Activated T-helper 1 cell treated with anti-CD3 and anti-CD28 coated beads, Interleukin-12 subunit alpha, Interleukin-12 subunit beta, Interleukin-2, Interleukin-4 antibody, amounts not matched to agents 30 ng/mL and 10 ng/mL and 1 ng/mL, durations not matched to agents 14 hours and 24 hours and 36 hours (primary cell): Measurements from ENCODE around the gene RHPN2. TPM values are rescaled to one million over a fixed set of nuclear protein-coding genes. Genes with fewer than 3 reads are reported as not detected.

Source experiments
- total RNA-seq: library from RNA; stranded (reverse); gene quantifications from 2 replicates; pipeline ENCODE4 v1.2.3, GENCODE V29; 2022

Gene RHPN2
- total RNA-seq, 1 donor from 2014 or later = 2.5 TPM

Other genes starting within 250 kb of the RHPN2 start
- gene SLC7A9, start 195.1 kb downstream of the RHPN2 start, total RNA-seq = 0.18 and 0.49 TPM in 2 replicates
- 15.5 and 17.2 TPM in 2 replicates for gene CEP89, start 92.9 kb downstream of the RHPN2 start, total RNA-seq
- gene FAAP24, start 92.6 kb downstream of the RHPN2 start, total RNA-seq = 10.7 and 11.2 TPM in 2 replicates
- 11.1 and 13.5 TPM in 2 replicates for gene GPATCH1, start 16.3 kb upstream of the RHPN2 start, total RNA-seq
- gene WDR88, start 67.2 kb upstream of the RHPN2 start, total RNA-seq = not detected in 2 replicates
- 0.13 and 0.29 TPM in 2 replicates for gene LRP3, start 129.4 kb upstream of the RHPN2 start, total RNA-seq
- not detected in 2 replicates for gene SLC7A10, start 161.0 kb upstream of the RHPN2 start, total RNA-seq
- 1.8 and 2.1 TPM in 2 replicates for gene CEBPA, start 237.6 kb upstream of the RHPN2 start, total RNA-seq